ENCODE results near the gene LRRC72.

GRCh38 chr7:16514271-16514670 lies 12.4 kb upstream of the LRRC72 start:
- TF ChIP-seq EZH2 (IDR thresholded peaks at IDR 0.05; ENCODE audit: low read length, missing control alignments), result no peak
- TF ChIP-seq, protein P1, sequence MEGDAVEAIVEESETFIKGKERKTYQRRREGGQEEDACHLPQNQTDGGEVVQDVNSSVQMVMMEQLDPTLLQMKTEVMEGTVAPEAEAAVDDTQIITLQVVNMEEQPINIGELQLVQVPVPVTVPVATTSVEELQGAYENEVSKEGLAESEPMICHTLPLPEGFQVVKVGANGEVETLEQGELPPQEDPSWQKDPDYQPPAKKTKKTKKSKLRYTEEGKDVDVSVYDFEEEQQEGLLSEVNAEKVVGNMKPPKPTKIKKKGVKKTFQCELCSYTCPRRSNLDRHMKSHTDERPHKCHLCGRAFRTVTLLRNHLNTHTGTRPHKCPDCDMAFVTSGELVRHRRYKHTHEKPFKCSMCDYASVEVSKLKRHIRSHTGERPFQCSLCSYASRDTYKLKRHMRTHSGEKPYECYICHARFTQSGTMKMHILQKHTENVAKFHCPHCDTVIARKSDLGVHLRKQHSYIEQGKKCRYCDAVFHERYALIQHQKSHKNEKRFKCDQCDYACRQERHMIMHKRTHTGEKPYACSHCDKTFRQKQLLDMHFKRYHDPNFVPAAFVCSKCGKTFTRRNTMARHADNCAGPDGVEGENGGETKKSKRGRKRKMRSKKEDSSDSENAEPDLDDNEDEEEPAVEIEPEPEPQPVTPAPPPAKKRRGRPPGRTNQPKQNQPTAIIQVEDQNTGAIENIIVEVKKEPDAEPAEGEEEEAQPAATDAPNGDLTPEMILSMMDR (conservative IDR thresholded peaks at IDR 0.05 in 1 of 2, IDR thresholded peaks at IDR 0.05 in 1 of 2; ENCODE audit: low read depth in 1 of 2, low read length in 2 of 2), result no peak

Measured in fibroblast of lung (primary cell).